LNCAP (cell line): ENCODE data around the gene C9orf85.

ENCODE experiments used
- TF ChIP-seq, protein P1 (sequence below): fragments of 450-650 bp; IDR thresholded peaks from 2 replicates; pipeline ENCODE4 v1.5.1; 2017; ENCODE audit warnings: mild to moderate bottlenecking

The C9orf85 gene

DNA sequence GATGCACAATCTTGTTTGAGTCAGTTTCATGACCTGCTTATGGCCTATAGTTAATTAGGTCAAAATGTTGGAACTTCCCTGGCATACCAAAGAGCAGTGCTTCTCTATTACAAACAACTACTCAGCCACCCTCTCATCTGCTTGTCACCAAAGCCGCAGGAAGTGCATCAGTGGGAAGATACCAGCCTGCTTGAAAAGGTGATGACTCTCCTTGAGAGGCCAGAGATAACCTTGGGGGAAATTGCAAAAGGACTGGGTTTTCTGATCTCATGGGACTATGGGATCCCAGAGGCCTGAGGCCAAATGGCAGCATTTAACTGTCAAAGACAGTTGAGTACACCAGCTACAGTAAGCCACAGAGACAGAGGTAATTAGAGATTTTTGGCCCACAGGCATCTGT is 79.0 kb downstream of the C9orf85 start:
- TF ChIP-seq, protein P1, sequence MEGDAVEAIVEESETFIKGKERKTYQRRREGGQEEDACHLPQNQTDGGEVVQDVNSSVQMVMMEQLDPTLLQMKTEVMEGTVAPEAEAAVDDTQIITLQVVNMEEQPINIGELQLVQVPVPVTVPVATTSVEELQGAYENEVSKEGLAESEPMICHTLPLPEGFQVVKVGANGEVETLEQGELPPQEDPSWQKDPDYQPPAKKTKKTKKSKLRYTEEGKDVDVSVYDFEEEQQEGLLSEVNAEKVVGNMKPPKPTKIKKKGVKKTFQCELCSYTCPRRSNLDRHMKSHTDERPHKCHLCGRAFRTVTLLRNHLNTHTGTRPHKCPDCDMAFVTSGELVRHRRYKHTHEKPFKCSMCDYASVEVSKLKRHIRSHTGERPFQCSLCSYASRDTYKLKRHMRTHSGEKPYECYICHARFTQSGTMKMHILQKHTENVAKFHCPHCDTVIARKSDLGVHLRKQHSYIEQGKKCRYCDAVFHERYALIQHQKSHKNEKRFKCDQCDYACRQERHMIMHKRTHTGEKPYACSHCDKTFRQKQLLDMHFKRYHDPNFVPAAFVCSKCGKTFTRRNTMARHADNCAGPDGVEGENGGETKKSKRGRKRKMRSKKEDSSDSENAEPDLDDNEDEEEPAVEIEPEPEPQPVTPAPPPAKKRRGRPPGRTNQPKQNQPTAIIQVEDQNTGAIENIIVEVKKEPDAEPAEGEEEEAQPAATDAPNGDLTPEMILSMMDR = no peak

DNA sequence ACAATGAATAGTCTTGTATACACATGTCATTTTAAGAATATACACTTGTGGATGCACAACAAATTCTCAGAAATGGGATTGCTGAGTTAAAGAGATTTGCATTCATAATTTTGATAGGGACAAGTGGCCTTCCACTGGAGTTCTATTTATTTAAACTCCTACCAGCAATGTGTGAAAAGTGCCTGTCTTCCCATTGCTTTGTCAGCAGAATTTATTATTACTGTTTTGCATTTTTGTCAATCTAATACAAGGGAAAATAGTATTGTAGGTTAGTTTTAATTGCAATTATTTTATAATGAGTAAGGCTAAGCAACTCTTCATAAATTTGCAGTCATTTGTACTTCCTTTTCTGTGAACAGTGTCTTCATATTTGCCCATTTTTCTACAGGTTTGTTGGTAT is 94.0 kb downstream of the C9orf85 start:
- TF ChIP-seq, protein P1 = no peak

DNA sequence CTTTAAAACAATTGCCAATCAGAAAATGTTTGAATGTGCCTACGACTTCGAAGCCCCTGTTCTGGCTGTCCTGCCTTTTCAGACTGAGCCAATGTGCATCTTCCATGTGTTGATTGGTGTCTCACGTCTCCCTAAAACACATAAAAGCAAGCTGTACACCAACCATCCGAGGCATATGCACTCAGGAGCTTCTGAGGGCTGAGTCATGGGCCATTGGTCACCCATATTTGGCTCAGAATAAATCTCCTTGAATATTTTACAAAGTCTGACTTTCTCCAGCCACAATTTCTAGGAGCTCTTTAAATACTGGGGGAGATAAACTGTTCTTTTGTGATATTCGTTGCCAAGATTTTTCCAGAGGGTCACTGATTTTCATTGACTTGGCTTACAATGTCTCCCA is 95.1 kb downstream of the C9orf85 start:
- TF ChIP-seq, protein P1 = no peak

DNA sequence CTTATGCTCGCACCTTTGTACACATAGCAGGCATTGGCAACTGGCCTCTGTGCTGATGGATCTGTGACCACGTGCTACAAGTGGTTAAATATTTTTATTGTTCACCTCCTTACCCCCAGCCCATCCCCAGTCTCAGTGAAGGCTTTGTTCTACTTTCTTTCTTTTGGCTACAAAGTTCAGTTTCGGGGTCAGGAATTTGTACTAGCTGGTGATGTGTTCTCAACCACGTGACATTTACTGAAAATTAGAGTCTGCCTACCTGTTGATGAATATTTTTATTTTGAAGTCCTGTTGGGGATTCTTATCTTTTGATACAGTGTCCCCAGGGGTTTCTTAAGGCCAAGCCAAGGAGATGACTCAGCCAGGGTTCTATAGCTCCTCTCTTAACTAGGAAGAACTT is 101.2 kb downstream of the C9orf85 start:
- TF ChIP-seq, protein P1 = no peak

DNA sequence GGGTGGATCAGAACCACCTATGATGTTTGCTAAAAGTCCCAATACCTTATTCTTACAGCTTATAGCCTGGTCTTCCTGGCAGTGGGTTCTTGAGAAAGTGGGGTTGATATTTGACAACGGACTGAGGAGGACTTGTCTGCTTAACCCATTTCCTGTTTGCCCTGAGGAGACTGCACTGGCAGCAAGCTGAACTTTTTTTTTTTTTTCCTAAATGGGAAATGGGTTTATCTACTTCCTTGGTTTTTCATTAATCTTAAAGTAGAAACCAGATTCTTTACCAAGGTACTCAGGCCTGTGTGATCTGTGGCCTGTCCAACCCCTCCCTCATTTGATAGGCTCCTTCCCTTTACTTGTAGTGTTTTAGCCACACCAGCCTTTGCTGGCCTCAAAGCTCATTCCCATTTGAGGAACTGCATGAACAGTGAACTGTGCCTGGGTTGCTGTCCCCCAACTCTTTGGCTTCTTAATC is 101.9 kb downstream of the C9orf85 start:
- TF ChIP-seq, protein P1 = no peak

DNA sequence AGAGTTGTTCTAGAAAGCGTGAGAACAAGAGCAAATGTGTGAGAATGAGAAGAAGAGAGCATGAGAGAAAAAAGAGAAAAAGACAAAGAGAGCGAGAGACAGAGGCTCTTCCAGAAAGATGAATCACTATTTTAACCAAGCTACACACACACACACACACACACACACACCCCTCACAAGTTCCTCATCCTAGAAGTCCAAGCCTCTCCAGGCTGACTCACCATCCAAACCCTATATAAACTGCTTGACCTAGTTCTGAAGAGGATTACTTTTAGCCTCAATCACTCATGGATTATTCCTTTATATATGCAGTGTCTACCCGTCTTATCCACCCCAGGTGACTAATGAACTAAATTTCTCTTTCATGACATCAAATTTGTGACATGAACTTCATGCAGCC is 111.4 kb downstream of the C9orf85 start:
- TF ChIP-seq, protein P1 = no peak
